HL-60/S4 treated with phorbol 12-myristate 13-acetate at 8.2 ng/mL for 4 days and 3 days (cell line): ENCODE data around the gene DUSP2.

ENCODE experiments used
- in situ Hi-C: fragments of 300-500 bp; cut with MboI; formaldehyde crosslinking; loops from 2 replicates; pipeline ENCODE4 v1.15.0; 2022; ENCODE audit warnings: low sequenced_read_pairs

Gene DUSP2

DNA sequence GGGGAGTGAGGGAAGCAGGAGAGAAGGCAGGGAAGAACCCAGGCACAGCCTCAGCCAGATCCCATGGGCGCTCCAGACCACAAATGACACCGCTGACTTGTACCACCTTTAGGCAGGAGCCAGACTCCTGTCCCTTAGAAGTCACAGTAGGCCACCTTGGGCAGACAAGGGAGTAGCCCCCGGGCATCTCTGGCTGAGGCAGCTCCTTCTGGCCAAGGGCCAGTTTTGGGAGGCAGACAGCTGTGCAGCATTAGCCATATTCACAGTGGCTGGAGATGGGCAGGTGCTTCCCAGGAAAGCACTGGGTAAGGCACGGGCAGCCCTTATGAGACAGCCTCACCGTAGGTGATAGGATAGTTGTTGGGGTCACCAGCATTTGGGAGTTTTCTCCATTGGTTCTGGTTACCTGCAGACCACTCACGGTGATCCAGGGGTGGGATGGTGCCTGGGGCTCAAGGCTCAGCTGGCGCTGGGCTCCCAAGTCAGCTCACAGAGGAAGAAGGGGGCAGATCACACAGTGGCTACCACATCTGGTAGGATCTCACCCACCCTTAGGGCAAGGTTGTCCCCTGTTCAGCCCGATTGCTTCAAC is 9.0 kb downstream of the DUSP2 start:
- in situ Hi-C loops = no loop called here

DNA sequence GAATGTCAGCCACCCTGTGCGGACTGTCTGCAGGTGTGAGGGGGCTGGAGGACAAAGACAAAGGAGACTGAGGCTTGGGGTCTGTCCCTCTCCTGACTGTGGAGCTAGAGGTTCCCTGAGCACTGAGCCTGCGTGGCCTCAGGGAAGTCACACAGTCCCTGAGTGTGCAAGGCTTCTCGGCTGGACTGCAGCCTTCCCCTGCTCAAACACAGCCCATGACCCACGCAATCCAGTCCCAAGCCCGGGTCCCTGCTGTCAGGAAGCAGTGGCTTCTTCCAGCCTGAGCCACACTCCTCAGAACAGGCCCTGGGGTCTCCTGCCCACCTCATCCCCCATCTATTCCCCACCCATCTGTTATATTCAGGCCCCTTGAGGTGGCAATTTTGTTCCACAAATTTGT is 9.6 kb downstream of the DUSP2 start:
- in situ Hi-C loops = no loop called here

DNA sequence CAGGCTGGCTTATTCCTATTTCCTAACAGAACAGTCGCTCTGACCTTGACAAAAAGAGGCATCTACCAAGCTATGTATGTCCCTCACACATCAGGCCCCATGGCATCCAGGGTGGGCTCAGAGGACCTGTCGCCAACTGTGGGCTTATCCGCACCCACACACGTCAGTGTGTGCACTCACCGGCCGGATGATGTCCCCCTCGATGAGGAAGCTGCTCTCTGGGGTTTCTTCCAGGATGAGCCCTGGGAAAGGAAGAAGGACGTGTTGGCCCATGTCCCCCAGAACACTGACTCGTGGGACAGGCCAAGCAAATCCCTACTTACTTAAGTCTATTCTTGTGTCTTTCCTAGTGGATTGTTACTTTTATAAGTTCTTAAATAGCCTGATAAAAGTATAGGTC is 10.1 kb downstream of the DUSP2 start:
- in situ Hi-C loops = no loop called here

DNA sequence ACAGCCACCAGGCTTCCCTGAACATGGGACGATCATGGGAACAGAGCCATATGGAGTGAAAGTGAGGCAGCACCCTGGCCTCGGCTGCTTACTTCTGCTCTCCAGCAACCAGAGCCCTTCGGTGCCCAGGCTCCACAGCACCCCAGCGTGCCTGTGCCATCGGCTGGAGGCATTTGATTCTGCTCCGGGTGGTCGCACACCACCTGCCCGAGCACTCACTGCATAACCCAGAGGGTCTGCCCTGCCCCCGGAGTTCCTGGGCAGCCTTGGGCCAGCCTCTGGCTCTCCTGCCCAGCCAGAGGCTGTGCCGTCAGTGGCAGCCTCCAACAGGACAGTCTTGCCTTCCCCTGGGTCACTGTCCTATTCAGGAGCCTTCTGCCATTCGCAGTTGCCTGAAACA is 10.8 kb downstream of the DUSP2 start:
- in situ Hi-C loops = no loop called here

DNA sequence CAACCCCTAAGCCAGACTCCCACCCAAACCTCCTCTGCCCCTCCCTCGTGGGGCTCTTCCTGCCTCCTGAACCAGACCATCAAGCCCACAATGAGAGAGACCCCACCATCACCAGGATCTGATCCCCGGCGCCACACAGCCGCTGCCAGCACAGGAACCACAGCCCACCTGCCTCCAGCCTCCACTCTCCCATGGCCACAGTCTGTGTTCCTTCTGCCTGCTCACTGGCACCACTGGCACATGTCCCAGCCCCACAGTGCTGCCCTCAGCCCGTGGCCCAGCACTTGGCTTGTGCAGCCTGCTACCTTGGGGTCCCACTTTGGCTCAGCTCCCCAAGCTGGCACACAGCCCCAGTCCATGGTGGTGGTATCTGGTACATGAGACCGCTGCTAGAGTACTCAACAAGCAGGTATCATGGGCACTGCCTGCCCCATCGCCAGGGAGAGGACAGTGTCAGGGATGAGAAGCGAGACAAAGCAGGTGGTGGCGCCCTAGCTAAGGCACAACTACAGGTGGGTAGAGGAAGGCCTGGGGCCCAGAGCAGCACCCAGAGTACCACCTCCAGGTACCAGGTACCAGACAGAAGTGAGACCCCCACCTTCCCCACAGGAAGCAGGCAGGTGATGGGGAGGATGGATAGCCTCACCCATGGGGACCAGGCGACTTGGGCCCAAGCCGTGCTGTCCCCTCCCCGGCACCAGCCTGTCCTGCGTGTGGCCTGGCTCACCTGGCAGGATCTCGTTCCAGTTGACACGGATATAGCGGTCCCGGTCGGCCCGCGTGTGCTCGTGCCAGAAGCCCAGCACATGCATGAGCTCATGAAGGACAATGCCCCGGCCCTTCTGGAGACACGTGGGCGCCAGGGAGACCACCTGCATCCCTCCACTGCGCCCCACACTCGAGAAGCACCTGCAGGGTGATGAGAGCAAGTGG is 13.2 kb downstream of the DUSP2 start:
- in situ Hi-C loops = no loop called here

DNA sequence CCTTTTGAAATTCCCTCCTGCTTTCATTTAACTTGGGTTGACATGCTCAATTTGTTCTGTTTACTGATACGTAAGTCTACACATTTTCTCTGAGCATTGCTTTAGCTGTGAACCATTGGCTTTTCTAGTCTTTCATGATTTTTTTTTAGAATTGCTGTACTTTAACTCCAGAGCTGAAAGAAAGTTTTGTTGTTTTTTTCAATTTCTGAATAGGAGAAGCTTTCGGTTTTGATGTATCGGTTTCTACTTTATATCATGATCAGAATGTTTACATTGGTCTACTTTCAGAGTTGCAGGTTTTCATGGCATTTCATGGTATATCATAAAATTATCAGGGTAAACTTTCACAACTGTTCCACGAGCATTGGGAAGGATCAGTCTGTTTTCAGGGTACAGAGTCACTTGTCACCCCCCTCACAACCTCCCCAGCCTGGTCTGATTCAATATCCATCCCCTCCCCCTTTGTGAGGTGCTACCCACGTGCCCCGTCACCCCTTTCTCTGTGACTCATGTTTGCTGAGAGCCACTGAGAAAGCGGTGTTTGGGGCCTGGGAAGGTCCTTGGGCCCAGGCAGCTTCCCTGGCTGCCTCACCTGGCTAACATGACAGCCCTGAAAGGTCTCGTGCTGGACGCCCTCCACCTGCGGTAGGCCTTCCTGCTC is 14.0 kb downstream of the DUSP2 start:
- in situ Hi-C loops = no loop called here

DNA sequence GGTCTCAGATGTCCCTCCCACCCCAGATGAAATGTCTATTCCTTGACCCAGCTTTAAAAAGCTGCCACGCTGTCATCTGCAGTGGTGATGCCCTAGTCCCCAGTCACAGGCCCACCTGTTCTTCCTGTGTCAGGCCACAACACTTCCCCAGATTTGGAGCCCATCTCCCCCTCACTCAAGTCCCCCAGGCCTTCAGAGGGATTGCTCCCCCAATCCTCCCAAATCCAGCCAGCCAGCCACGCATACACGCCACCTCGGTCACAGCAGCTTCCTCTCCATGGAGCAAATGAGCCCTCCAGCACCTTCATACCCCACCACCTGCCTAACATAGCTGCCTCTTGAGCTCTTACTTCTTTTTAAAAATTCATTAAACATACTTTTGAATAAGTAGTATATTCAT is 14.8 kb downstream of the DUSP2 start:
- in situ Hi-C loops = no loop called here

DNA sequence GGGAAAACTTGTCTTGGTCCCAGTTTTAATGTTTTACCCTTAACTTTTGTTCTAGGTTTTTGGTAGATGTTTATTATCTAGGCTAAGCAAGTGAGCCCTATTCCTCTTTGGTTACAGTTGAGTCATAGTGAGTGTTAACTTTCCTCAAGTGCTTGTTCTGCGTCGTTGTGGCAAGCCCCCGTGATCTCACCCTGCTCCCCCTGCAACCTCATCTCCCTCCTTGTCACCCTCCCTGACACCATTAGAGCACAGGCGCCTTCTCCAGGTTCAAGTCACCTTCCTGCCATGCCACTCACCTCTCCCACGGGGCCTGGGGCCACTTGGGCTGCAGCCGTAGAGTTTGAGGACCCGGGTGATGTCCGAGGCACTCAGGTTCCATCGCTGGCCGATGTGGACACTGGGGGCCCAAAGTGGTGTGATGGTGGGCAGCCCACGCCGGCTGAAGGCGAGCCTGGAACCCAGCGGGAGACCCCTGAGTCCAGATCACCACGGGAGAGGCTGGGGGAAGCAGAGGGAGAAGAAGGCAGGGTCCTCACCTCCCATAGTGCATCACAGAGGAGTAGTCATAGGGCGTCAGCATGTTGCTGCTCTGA is 15.6 kb downstream of the DUSP2 start:
- in situ Hi-C loops = no loop called here

DNA sequence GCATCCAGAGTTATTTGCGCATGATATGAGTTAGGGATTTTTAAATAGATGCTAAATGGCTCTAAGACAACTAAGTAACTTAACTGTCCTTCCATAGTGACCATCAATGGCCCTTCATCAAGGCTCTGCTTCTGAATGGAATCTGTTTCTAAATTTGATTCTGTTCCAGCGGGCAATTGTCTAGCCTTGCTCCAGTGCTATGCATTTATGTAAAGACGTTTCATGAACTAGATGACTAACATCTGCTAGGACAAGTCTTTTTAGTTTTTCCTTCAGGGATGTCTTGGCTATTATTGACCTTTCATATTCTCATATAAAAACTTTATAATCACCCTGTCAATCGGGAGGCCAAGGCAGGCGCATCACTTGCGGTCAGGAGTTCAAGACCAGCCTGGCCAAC is 16.8 kb downstream of the DUSP2 start:
- in situ Hi-C loops = no loop called here

DNA sequence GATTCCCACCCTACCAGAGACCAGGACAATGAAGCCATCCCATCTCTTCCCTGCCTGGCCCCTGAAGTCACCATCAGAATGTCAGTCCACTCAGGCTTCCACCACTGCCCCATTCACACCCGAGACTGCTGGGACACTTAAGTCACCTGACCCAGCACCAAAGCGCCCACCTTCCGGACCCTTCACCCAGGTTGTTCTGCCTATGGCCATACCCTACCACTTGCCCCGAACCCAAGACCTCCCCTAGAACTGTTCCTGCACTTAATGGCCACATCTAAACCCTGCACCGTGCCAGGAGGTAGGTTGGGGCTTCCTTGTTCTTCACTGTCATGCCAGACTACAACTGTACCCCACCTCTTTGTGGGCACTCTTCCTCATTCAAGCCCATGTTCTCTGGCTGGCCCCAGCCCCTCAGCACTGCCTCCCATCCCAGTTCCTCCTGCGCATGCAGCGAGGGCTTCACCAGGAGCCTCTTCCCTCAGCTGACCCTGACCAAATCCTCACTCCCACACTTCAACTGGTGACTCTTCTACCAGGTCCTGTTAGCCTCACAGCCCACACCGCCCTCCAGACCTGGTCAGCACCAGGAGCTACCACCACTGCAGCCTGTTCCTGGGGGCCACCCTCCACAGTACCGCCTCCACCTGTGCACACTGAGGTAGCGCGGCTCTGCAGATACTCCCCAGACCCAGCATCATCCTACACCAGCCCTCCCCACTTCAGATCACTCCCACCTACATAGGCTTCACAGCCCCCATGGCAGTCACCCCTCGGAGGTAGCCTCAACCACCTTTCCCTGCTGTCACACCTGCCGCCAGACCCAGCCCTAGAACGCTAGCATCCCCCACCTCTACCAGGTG is 20.6 kb downstream of the DUSP2 start:
- in situ Hi-C loops = loop anchor here (25.0 kb wide), 1 partner anchor 112 kb away; no protein-coding TSS in a partner anchor

DNA sequence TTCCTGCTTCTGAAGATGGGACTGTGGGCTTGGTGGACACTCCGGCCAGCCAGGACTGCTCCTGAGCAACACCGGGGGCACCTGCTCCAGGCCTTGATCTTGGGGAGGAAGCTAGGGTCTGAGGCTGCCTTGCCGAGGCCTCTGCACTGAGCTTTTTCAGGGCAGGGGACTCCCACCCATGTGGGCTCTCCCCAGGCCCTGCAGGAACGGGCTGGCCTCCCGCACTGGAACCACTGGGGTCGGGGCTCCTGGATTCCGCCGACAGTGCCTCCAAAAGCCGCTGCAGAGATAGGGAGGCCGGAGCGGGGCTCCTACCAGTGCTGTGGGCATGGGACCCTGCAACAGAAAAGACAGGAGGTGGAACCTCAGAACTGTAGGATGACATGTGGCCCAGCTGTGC is 21.3 kb downstream of the DUSP2 start:
- in situ Hi-C loops = loop anchor here (25.0 kb wide), 1 partner anchor 112 kb away; no protein-coding TSS in a partner anchor

DNA sequence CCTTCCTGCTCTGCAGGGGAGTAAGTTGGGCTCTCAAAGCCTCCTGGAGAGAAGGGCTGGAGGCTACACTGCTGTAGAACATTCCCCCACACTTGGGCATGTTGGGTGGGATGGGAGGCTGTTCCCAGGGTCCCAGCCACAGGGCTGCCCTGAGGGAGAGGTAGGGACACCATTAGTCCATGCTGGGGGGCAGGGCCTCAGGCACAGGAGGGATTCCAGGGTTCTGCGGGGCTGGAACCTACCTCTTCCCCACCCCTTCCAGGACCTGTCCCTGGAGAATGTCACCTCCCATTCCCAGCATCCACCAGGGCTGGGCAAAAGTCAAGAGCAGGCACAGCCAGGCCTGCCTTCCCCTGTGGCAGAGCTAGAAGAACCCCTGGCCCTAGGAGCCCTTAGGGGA is 21.9 kb downstream of the DUSP2 start:
- in situ Hi-C loops = loop anchor here (25.0 kb wide), 1 partner anchor 111 kb away; no protein-coding TSS in a partner anchor

DNA sequence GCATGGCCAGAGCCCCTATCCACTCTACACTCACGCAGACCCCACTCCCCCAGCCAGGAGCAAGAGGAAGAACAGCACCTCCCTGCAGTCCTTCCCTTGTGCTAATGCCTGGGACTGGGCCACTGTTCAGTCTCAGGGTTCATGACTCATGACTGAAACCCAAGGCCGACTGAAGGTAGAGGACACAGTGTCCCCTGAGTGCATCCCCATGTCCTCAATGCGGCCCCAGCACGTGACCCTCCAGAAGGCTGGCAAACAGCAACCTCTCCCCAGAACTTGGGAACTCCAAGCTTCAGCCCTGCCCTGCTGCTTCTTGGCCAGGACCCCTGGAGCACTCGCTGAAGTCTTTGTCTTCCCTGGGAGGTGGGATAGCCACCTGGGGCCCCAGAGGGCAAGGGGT is 22.8 kb downstream of the DUSP2 start:
- in situ Hi-C loops = loop anchor here (25.0 kb wide), 1 partner anchor 110 kb away; no protein-coding TSS in a partner anchor

DNA sequence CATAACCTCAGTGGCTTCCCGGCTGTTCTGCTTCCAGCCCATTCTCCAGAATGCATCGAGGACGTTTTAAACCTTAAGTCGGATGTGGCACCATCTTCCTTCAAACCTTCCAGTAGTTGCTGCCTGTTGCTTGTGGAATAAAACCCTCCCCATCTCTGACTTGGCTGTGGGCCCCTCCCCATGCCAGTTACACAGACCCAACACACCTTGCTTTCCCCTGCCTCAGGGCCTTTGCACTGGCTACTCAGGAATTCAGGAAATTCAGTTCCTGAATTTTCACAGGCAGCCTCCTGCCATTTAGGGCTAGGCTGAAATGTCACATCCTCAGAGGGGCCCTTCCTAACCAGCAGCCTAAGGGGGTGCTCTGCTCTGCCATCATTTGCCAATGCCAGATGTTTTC is 23.8 kb downstream of the DUSP2 start:
- in situ Hi-C loops = loop anchor here (25.0 kb wide), 1 partner anchor 109 kb away; no protein-coding TSS in a partner anchor

DNA sequence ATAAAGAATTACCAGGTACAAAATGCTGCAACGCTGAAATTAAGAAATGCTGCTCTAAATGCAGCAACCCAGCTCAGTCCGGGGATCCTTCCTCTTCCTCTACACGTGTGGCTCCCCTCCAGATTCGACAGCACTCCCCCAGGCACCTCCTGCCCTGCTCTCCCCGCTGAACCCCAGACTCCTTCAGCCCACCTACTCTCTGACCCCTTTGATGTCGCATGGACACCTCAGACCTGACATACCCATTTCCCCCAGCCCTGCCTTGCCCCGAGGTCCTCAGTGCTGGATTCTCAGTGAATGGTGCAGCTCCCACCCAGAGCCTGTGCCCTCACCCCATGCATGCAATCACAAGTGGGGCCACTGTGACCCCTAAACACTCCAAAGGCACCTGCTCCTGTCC is 24.2 kb downstream of the DUSP2 start:
- in situ Hi-C loops = loop anchor here (25.0 kb wide), 1 partner anchor 109 kb away; no protein-coding TSS in a partner anchor

DNA sequence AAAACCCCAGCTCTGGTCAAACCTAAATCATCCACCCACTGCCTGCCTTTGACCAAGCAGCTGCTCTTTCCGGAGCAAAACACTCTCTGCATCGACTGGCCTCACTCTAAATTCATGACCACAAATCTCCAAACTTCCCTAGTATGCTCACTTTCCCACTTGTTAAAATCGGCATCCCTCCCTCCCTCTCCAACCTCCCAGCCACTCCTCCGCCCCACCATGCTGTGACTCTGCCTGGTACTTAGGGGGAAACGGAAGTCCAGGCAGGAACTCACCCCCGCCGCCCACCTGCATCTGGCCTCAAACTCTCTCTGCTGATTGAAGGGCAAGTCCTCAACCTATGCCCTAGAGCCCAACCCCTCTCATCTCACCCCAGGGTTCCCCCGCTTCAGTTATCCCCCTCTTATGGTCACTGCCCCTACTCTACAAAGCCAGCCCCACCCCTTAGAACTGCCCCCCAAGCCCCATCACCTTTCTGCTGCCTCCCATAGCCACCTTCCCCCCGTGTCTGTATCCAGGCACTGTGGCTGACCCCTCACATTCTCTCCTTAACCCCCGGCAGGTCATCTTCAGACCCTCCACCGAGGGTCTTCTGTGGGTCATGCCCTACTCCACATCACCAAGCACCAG is 25.0 kb downstream of the DUSP2 start:
- in situ Hi-C loops = loop anchor here (25.0 kb wide), 1 partner anchor 108 kb away; no protein-coding TSS in a partner anchor

DNA sequence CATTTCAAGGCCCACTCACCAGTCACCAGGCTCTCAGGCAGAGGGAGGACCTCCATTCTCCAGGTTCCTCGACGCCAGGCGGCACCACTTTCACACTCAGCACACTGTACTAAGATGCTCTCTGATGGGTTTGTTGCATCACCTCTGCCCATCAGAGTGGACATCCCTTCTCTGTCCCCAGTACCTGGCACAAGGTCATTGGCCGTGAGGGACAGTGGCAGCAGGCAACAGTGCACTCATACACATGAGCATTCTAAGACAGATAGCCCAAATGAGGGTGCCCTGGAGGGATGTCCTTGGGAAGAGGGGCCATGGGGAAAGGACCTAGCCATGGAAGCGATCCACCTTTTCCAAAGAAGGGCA is 25.9 kb downstream of the DUSP2 start:
- in situ Hi-C loops = loop anchor here (25.0 kb wide), 1 partner anchor 107 kb away; no protein-coding TSS in a partner anchor

DNA sequence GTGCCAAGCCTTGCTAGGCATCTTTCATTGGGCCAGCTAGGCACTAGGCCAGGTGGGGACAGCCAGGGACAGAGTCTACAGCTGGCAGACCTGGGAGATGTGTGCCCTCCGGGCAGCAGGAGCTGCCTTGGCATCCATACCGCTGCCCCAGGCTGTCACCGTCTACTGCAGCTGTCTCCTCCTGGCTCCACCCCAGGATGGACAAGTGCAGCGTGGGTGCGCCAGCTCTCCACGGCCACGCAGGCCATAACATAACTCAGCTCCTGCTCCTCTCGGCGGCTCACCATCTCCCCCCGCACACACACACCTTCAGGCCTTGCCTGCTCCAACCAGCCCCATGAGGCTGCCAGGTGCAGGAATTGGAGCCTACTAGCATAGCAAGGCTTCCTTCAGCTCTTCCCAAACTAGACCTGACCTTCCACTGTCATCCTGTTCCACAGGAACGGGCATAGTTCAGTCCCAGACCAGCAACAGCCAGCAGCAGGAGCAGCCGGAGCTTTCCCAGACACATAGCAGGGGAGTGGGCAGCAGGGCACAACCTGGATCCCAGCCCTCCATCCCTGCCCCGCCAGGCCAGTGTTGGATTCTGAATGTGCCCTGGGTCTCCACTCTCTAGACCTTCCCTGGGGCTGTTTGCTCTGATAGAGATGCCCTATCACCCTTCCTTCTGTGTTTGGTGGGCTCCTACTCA is 26.4 kb downstream of the DUSP2 start:
- in situ Hi-C loops = loop anchor here (25.0 kb wide), 1 partner anchor 107 kb away; no protein-coding TSS in a partner anchor
